Measurements from ENCODE around the gene IRX2. TPM values are rescaled to one million over a fixed set of nuclear protein-coding genes. Genes with fewer than 3 reads are reported as not detected.

Gene IRX2
- total RNA-seq = not detected in 2 replicates

GRCh38 chr5:2751592-2752021 lies at the start of gene IRX2:
Gene IRX2 (minus strand): TSS chr5:2751677. CDS start chr5:2751413, 264 bp downstream.

